ENCODE data around the gene MAD2L2. TPM values are rescaled to one million over a fixed set of nuclear protein-coding genes. Genes with fewer than 3 reads are reported as not detected.

The MAD2L2 gene
- total and polyA plus RNA-seq, 12 donors, result 15.6 to 71.2 (median 28.1) TPM

- no peaks in the 10 kb centered on the region for H3K27me3 ChIP-seq
- WGBS, 4 donors, result 1 to 8% (median 3%) methylated on average over 13 to 93 of the region's 94 CpGs
- intact Hi-C loops (cut with DNase I), result loop anchor here in 1 of 2 donors (5.0 kb wide), 1 partner anchor 68 kb away; no protein-coding TSS in a partner anchor
- TF ChIP-seq CTCF (IDR thresholded peaks at IDR 0.05), result no peak
- TF ChIP-seq POLR2A (IDR thresholded peaks at IDR 0.05), result peak; percentile 29 to 51
- peak; percentile 49 to 85 (median 76) for DNase-seq
- peak within 1 kb of the TSS in 3 of 4 donors; percentile 40 to 73 (median 73) for H3K4me3 ChIP-seq
- peaks cover 20 to 26% of the 10 kb centered on the region in 2 donors for H3K4me1 ChIP-seq (replicated peaks in 1 of 2)
- H3K36me3 ChIP-seq (replicated peaks in 1 of 2), result peaks cover 0 to 21% of the 10 kb centered on the region in 2 donors
- peak within 1 kb of the TSS in 4 of 5 donors; percentile 35 to 83 (median 62) for H3K27ac ChIP-seq
- no peaks in the 10 kb centered on the region for H3K9me3 ChIP-seq (replicated peaks in 1 of 3)
Measured at GRCh38 chr1:11654137-11654938, 26.6 kb downstream of the MAD2L2 start, which contains the start of the genes FBXO2 and FBXO44. FBXO2 (minus strand) TSS chr1:11654429; CDS start chr1:11654340, 89 bp downstream. FBXO44 (plus strand) TSS chr1:11654877; CDS start chr1:11655836, 959 bp downstream.

GRCh38 chr1:11653861-11654136, 27.1 kb downstream of the MAD2L2 start:
- TF ChIP-seq POLR2A (IDR thresholded peaks at IDR 0.05) (no peak), CTCF (IDR thresholded peaks at IDR 0.05) (no peak)
- Histone ChIP-seq H3K4me3 (peak overlapping the region in 2 of 4 donors; percentile 73), H3K27me3 (no peaks in the 10 kb centered on the region), H3K9me3 (replicated peaks in 1 of 3) (no peaks in the 10 kb centered on the region), H3K27ac (peak overlapping the region in 2 of 5 donors; percentile 78 to 83), H3K36me3 (replicated peaks in 1 of 2) (peaks cover 0 to 17% of the 10 kb centered on the region in 2 donors), H3K4me1 (replicated peaks in 1 of 2) (peaks cover 25 to 30% of the 10 kb centered on the region in 2 donors)
- 40 to 61% (median 57%) methylated on average over 1 to 7 of the region's 7 CpGs for WGBS, 4 donors
- DNase-seq, result no peak
- intact Hi-C loops (cut with DNase I), result loop anchor here in 1 of 2 donors (5.0 kb wide), 1 partner anchor 69 kb away; no protein-coding TSS in a partner anchor

DNA sequence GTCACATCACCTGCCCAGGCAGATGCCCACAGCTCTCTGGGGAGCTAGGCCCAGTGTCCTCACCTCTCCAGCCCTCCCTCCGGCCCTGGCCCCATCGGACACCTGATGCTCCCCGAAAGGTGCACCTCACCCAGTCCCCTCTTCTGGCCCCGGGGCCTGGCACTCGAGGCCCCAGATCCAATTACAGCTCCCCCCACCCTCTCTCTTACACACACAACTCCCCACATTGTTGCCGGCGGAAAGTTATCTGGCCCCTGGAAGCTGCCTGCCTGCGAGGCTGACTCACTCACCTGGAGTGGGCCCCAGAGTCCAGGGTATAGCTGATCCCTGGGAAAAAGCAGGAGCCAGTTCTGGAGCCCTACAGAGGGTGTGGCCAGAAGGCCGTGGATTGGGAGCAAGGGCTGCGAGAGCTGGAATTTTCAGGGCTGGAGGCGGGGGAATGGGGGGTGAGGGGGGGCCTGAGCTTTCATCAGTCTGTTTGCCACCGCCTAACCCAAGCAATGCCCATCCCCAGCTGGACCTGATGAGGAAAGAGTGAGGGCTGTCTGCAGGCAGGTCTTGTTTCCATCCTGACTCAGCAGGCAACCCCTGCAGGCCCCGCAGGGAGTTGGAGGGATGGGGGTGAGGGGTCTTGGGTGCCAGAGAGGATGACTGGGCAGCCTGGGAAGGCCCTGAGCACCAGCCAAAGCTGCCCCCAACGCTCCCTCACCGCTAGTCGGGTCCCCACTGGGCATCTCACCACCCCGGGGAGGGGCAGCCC, 27.7 kb downstream of the MAD2L2 start:
- Histone ChIP-seq H3K9me3 (replicated peaks in 1 of 3) (no peaks in the 10 kb centered on the region), H3K27ac (peak overlapping the region in 2 of 5 donors; percentile 16 to 78), H3K4me3 (peak overlapping the region in 1 of 4 donors; percentile 73), H3K4me1 (replicated peaks in 1 of 2) (peaks cover 29 to 35% of the 10 kb centered on the region in 2 donors), H3K36me3 (replicated peaks in 1 of 2) (peaks cover 0 to 12% of the 10 kb centered on the region in 2 donors), H3K27me3 (no peaks in the 10 kb centered on the region)
- intact Hi-C loops (cut with DNase I), result loop anchor here in 1 of 2 donors (5.0 kb wide), 1 partner anchor 69 kb away; no protein-coding TSS in a partner anchor
- WGBS, 4 donors, result 58 to 68% (median 64%) methylated on average over 10 to 17 of the region's 17 CpGs
- DNase-seq, result peak in 1 of 7 donors; percentile 50
- TF ChIP-seq POLR2A (IDR thresholded peaks at IDR 0.05) (no peak), CTCF (IDR thresholded peaks at IDR 0.05) (no peak)
